CD14-positive monocyte (primary cell): ENCODE results near the gene PATL1. TPM values are rescaled to one million over a fixed set of nuclear protein-coding genes. Genes with fewer than 3 reads are reported as not detected.

Source experiments
- DNase-seq, 3 donors: peaks; one replicate each; pipeline ENCODE4 v3.0.0-alpha.2; 2011 to 2022
- H2AFZ ChIP-seq: 2 replicates; pipeline ENCODE4 v1.6.0; 2012; ENCODE audit warnings: mild to moderate bottlenecking, low read depth, low read length, inconsistent platforms; ENCODE audit not compliant: insufficient read depth, poor library complexity, severe bottlenecking
- H3K27ac ChIP-seq, 2 donors: 1 replicate in 1 of 2; 2 replicates in 1 of 2; pipeline ENCODE4 v1.5.1; 2012 to 2013; ENCODE audit warnings: low read length in 2 of 2, control low read depth in 1 of 2, inconsistent platforms in 1 of 2, low read depth in 1 of 2, mild to moderate bottlenecking in 1 of 2
- H3K27me3 ChIP-seq, 2 donors: one replicate each; pipeline versions ENCODE4 v1.6.0 to v1.6.1; 2011 to 2013; ENCODE audit warnings: low read length in 2 of 2; ENCODE audit not compliant: control insufficient read depth in 2 of 2, insufficient read depth in 2 of 2
- H3K36me3 ChIP-seq, 2 donors: replicated peaks in 1 of 2; 1 replicate in 1 of 2; 2 replicates in 1 of 2; pipeline versions ENCODE4 v1.5.1 to v1.6.1; 2012 to 2013; ENCODE audit warnings: low read length in 2 of 2, control low read depth in 1 of 2, inconsistent platforms in 1 of 2, mild to moderate bottlenecking in 1 of 2; ENCODE audit not compliant: insufficient read depth in 2 of 2, control insufficient read depth in 1 of 2
- H3K4me1 ChIP-seq, 2 donors: 1 replicate in 1 of 2; 2 replicates in 1 of 2; pipeline versions ENCODE4 v1.5.1 to v1.6.1; 2012 to 2013; ENCODE audit warnings: low read length in 2 of 2, control low read depth in 1 of 2, inconsistent platforms in 1 of 2, mild to moderate bottlenecking in 1 of 2, moderate library complexity in 1 of 2; ENCODE audit not compliant: insufficient read depth in 2 of 2, control insufficient read depth in 1 of 2
- H3K4me2 ChIP-seq: replicated peaks from 2 replicates; pipeline ENCODE3; 2012; ENCODE audit warnings: low read length, moderate library complexity, mild to moderate bottlenecking; ENCODE audit not compliant: poor library complexity, severe bottlenecking; ENCODE audit errors: extremely low read depth
- H3K4me3 ChIP-seq, 3 experiments: fragments of 200-600 bp in 1 of 3; sonication (generic) in 1 of 3; replicated peaks in 1 of 3; 1 replicate in 2 of 3; 2 replicates in 1 of 3; pipeline ENCODE4 v1.5.1; 2011 to 2013; ENCODE audit warnings: low read length in 3 of 3, mild to moderate bottlenecking in 3 of 3, control low read depth in 2 of 3, low read depth in 2 of 3, inconsistent platforms in 1 of 3, moderate library complexity in 1 of 3
- H3K79me2 ChIP-seq: 2 replicates; pipeline ENCODE4 v1.6.0; 2012; ENCODE audit warnings: mild to moderate bottlenecking, control low read depth, inconsistent platforms, low read length, moderate library complexity; ENCODE audit not compliant: insufficient read depth
- H3K9ac ChIP-seq: 2 replicates; pipeline ENCODE4 v1.6.0; 2017; ENCODE audit warnings: low read length, mild to moderate bottlenecking; ENCODE audit not compliant: insufficient read depth, poor library complexity, severe bottlenecking
- H3K9me3 ChIP-seq, 2 donors: replicated peaks in 1 of 2; 1 replicate in 1 of 2; 2 replicates in 1 of 2; pipeline versions ENCODE4 v1.5.1 to v1.6.1; 2012 to 2013; ENCODE audit warnings: low read length in 2 of 2, control low read depth in 1 of 2; ENCODE audit not compliant: control insufficient read depth in 1 of 2, insufficient read depth in 1 of 2
- H4K20me1 ChIP-seq: 2 replicates; pipeline ENCODE4 v1.6.0; 2012; ENCODE audit warnings: mild to moderate bottlenecking, low read length, control low read depth, moderate library complexity; ENCODE audit not compliant: insufficient read depth
- H3K27ac Mint-ChIP-seq, 7 donors: one replicate each; pipeline ENCODE4 v1.8.0; 2020; ENCODE audit warnings: mild to moderate bottlenecking in 7 of 7, mixed read lengths in 7 of 7, moderate library complexity in 6 of 7, inconsistent platforms in 2 of 7
- H3K27me3 Mint-ChIP-seq, 3 donors: one replicate each; pipeline ENCODE4 v1.8.0; 2021 to 2022; ENCODE audit warnings: low read depth in 3 of 3, mild to moderate bottlenecking in 3 of 3, mixed read lengths in 3 of 3, moderate library complexity in 3 of 3, inconsistent platforms in 1 of 3
- H3K36me3 Mint-ChIP-seq, 2 donors: one replicate each; pipeline ENCODE4 v1.8.0; 2020; ENCODE audit warnings: mixed read lengths in 2 of 2, inconsistent platforms in 1 of 2, mild to moderate bottlenecking in 1 of 2
- H3K4me1 Mint-ChIP-seq: one replicate; pipeline ENCODE4 v1.8.0; 2020; ENCODE audit warnings: mild to moderate bottlenecking, mixed read lengths
- H3K4me3 Mint-ChIP-seq, 2 donors: one replicate each; pipeline ENCODE4 v1.8.0; 2020; ENCODE audit warnings: mild to moderate bottlenecking in 2 of 2, mixed read lengths in 2 of 2, moderate library complexity in 1 of 2
- H3K9me3 Mint-ChIP-seq, 7 donors: one replicate each; pipeline ENCODE4 v1.8.0; 2020 to 2022; ENCODE audit warnings: mixed read lengths in 7 of 7, mild to moderate bottlenecking in 6 of 7, moderate library complexity in 6 of 7, inconsistent platforms in 2 of 7
- WGBS: methylation state at CpG from one replicate; pipeline ENCODE4 v1.1.5; 2013; ENCODE audit warnings: missing lambda C conversion rate; ENCODE audit not compliant: insufficient coverage; 5-methylcytosine and 5-hydroxymethylcytosine counted together
- intact Hi-C, 2 donors: fragments of 100-400 bp; cut with micrococcal nuclease; formaldehyde crosslinking; loops; one replicate each; pipeline versions ENCODE4 v1.15.0 to v1.15.1; 2023
- polyA plus RNA-seq, 3 donors: library from polyadenylated mRNA; depleted of rRNA in 1 of 3; unstranded in 2 of 3; stranded (reverse) in 1 of 3; fragments of 300-500 nt in 2 of 3; fragments of >200 nt in 1 of 3; fragmentation: Illumina TruSeq in 2 of 3; gene quantifications; 1 replicate in 2 of 3; 2 replicates in 1 of 3; pipeline ENCODE4 v1.2.3, GENCODE V29; 2012 to 2021
- TF ChIP-seq, protein P1 (sequence below): fragments of 200-600 bp; IDR thresholded peaks from one replicate; pipeline ENCODE4 v1.8.0; 2022; ENCODE audit warnings: antibody characterized with exemption, mild to moderate bottlenecking

PATL1 gene
- polyA plus RNA-seq, 3 donors: 4.1 to 49.3 (median 5.1) TPM

DNA sequence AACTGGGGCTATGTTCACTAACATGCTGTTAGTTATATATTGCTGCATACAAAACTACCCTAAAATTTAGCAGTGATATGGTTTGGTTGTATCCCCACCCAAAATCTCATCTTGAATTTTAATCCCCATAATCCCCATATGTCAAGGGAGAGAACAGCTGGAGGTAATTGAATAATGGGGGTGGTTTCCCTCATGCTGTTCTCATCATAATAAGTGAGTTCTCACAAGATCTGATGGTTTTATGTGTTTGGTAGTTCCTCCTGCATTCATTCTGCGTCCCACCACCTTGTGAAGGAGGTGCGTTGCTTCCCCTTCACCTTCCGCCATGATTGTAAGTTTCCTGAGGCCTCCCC lies 10.0 kb upstream of the PATL1 start:
- no peak overlapping the region for H2AFZ ChIP-seq
- no peak overlapping the region for H3K4me3 Mint-ChIP-seq
- peaks cover 0 to 3% (median 0%) of the 10 kb centered on the region in 3 donors for H3K27me3 Mint-ChIP-seq
- intact Hi-C loops: no loop called here
- H3K27ac Mint-ChIP-seq: no peak overlapping the region
- H3K4me1 ChIP-seq: no peaks in the 10 kb centered on the region
- H3K9me3 ChIP-seq: no peaks in the 10 kb centered on the region
- no peaks in the 10 kb centered on the region for H3K36me3 Mint-ChIP-seq
- H3K36me3 ChIP-seq: no peaks in the 10 kb centered on the region
- H3K4me3 ChIP-seq: no peak overlapping the region
- no peaks in the 10 kb centered on the region for H3K9me3 Mint-ChIP-seq
- H3K9ac ChIP-seq: no peak overlapping the region
- H3K27ac ChIP-seq: no peak overlapping the region
- DNase-seq: no peak
- H4K20me1 ChIP-seq: no peaks in the 10 kb centered on the region
- WGBS: 80% methylated on average over 1 of the region's 3 CpGs
- TF ChIP-seq, protein P1, sequence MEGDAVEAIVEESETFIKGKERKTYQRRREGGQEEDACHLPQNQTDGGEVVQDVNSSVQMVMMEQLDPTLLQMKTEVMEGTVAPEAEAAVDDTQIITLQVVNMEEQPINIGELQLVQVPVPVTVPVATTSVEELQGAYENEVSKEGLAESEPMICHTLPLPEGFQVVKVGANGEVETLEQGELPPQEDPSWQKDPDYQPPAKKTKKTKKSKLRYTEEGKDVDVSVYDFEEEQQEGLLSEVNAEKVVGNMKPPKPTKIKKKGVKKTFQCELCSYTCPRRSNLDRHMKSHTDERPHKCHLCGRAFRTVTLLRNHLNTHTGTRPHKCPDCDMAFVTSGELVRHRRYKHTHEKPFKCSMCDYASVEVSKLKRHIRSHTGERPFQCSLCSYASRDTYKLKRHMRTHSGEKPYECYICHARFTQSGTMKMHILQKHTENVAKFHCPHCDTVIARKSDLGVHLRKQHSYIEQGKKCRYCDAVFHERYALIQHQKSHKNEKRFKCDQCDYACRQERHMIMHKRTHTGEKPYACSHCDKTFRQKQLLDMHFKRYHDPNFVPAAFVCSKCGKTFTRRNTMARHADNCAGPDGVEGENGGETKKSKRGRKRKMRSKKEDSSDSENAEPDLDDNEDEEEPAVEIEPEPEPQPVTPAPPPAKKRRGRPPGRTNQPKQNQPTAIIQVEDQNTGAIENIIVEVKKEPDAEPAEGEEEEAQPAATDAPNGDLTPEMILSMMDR: no peak
- no peaks in the 10 kb centered on the region for H3K79me2 ChIP-seq
- no peak overlapping the region for H3K4me2 ChIP-seq
- H3K27me3 ChIP-seq: no peaks in the 10 kb centered on the region
- H3K4me1 Mint-ChIP-seq: peaks cover 2% of the 10 kb centered on the region

DNA sequence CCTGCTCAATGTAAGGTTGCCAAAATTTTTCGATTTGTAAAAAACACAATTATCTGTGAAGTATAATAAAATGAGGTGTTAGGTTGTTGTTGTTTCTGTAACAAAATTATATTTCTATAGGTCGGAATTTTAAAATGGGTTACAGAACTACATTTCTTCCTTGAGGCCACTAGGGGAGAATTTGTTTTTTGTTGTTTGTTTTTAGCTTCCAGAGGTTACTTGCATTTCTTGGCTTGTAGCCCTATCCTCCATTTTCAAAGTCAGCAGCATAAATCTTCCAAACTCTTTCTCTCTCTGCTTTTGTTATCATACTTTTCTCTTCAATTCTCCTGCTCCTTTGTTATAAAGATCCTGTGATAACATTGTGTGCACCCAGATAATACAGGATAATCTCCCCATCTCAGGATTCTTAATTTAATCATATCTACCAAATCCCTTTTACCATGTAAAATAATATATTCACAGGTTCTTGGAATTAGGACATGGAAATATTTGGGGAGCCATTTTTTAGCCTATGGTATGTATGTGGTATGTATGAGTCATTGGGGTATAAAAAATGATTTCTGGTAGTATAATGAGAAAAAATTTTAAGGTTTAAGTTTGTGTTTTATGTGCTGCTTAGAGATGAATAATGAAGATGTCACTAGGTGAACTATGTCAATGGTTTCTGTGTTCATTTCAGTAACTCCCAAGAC lies 9.4 kb upstream of the PATL1 start:
- no peak overlapping the region for H3K27ac Mint-ChIP-seq
- no CpG with 5 or more reads among the region's 2 CpGs for WGBS

More for the DNA sequence above, 9.4 kb upstream of the PATL1 start:
- Histone ChIP-seq H2AFZ (no peak overlapping the region), H3K9ac (no peak overlapping the region), H3K36me3 (no peaks in the 10 kb centered on the region), H3K79me2 (no peaks in the 10 kb centered on the region), H3K4me1 (no peaks in the 10 kb centered on the region), H3K27ac (no peak overlapping the region), H4K20me1 (no peaks in the 10 kb centered on the region), H3K27me3 (no peaks in the 10 kb centered on the region), H3K9me3 (no peaks in the 10 kb centered on the region), H3K4me2 (no peak overlapping the region), H3K4me3 (no peak overlapping the region)
- Mint-ChIP-seq H3K27me3 (peaks cover 0 to 3% (median 0%) of the 10 kb centered on the region in 3 donors), H3K36me3 (no peaks in the 10 kb centered on the region), H3K4me1 (peaks cover 2% of the 10 kb centered on the region), H3K9me3 (no peaks in the 10 kb centered on the region), H3K4me3 (no peak overlapping the region)
- intact Hi-C loops: no loop called here
- TF ChIP-seq, protein P1: no peak
- DNase-seq: no peak
